Ovary (tissue), 9 donors: ENCODE data around the gene NHS. TPM values are rescaled to one million over a fixed set of nuclear protein-coding genes. Genes with fewer than 3 reads are reported as not detected.

ENCODE experiments used
- DNase-seq, 5 donors: peaks; one replicate each; pipeline ENCODE4 v3.0.0-alpha.2; 2019 to 2020
- H3K27ac ChIP-seq, 2 donors: fragments of 200-600 bp; one replicate each; pipeline versions ENCODE4 v1.5.1 to v1.8.0; 2019 to 2022
- H3K27me3 ChIP-seq: fragments of 200-600 bp; one replicate; pipeline ENCODE4 v1.8.0; 2022
- H3K36me3 ChIP-seq: fragments of 200-600 bp; sonication (generic); one replicate; pipeline ENCODE4 v1.5.1; 2019
- H3K4me1 ChIP-seq: one replicate; pipeline ENCODE4 v1.8.1; 2013; ENCODE audit warnings: mild to moderate bottlenecking, moderate library complexity; ENCODE audit not compliant: insufficient read depth
- H3K4me3 ChIP-seq: fragments of 200-600 bp; sonication (generic); one replicate; pipeline ENCODE4 v1.5.1; 2017
- H3K9me3 ChIP-seq, 2 donors: fragments of 200-600 bp in 1 of 2; sonication (generic) in 1 of 2; one replicate each; pipeline versions ENCODE4 v1.5.1 to v1.8.1; 2013 to 2019; ENCODE audit warnings: mild to moderate bottlenecking in 1 of 2, moderate library complexity in 1 of 2
- CTCF ChIP-seq, 3 donors: fragments of 450-650 bp in 2 of 3; fragments of 200-600 bp in 1 of 3; IDR thresholded peaks; one replicate each; pipeline versions ENCODE4 v1.5.1 to v1.8.0; 2016 to 2022; ENCODE audit warnings: antibody characterized with exemption in 3 of 3, mild to moderate bottlenecking in 1 of 3
- EP300 ChIP-seq: sonication (generic); formaldehyde crosslinking; IDR thresholded peaks from one replicate; pipeline ENCODE4 v1.6.1; 2017; ENCODE audit warnings: antibody characterized with exemption
- POLR2A ChIP-seq: fragments of 450-650 bp; IDR thresholded peaks from one replicate; pipeline ENCODE4 v1.6.1; 2017; ENCODE audit warnings: antibody characterized with exemption, mild to moderate bottlenecking, moderate library complexity
- WGBS, 3 donors: extraction: QIAGEN DNeasy Blood & Tissue Kit in 1 of 3; methylation state at CpG; one replicate each; pipeline versions ENCODE4 v1.1.5 to v1.1.7; 2013 to 2017; 5-methylcytosine and 5-hydroxymethylcytosine counted together
- intact Hi-C, 4 donors: fragments of 100-400 bp; cut with DNase I; formaldehyde crosslinking; loops; one replicate each; pipeline versions ENCODE4 v1.11.0 to v1.15.1; 2022 to 2023
- polyA plus RNA-seq, 2 donors: library from polyadenylated mRNA; stranded (reverse); fragments of 200-250 nt in 1 of 2; fragments of 350-450 nt in 1 of 2; fragmentation: Illumina TruSeq in 1 of 2; extraction: RNeasy Lipid Tissue Mini Kit (QIAGEN cat#74804) in 1 of 2; gene quantifications; one replicate each; pipeline ENCODE4 v1.2.3, GENCODE V29; 2013 to 2014
- total RNA-seq, 7 donors: library from RNA; depleted of rRNA in 2 of 7; stranded (reverse); fragments of >200 nt in 2 of 7; fragmentation: NEBNext Ultra II Directional in 3 of 7; extraction: Animal tissue kit (Norgen Biotek cat#: 25700) in 3 of 7; gene quantifications; one replicate each; pipeline versions ENCODE4 v1.1.0 to v1.2.4, GENCODE V29; 2016 to 2023
- donor health status: DM: no; HTN: no; CAD: no; lungs with moderate emphysema.
- donor health status: DM: no; HTN: no; CAD: no.
- donor health status: Bipolar disorder and iron deficiency.
- donor health status: DM: yes; HTN: yes; CAD: no.
- donor health status: DM: no; HTN: no; CAD: no.
- donor health status: DM: yes; HTN: yes; CAD: no.

The NHS gene
- total and polyA plus RNA-seq, 9 donors = 2.3 to 9.5 (median 6.7) TPM

DNA sequence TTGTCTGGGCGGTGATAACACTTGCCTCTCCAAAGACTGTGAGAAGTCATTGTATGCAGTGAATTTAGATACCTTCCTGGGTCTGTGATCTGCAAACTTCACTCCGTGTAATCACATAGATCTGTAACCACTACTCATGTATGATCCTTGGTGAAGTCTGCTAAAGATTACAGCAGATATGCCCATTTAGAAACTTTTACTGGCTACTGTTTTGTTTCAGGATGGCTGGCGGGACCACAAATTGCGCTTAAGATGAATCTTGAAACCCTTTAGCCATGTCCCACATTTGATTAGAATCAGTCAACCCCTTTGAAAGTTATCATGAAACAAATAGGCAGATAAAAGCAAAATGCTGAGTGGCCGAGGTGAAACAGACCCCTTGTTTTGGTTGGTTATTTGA is 235.8 kb downstream of the NHS start:
- intact Hi-C loops = no loop called here
- no peaks in the 10 kb centered on the region for H3K27me3 ChIP-seq
- no peak overlapping the region for H3K27ac ChIP-seq
- H3K4me1 ChIP-seq = no peaks in the 10 kb centered on the region
- H3K4me3 ChIP-seq = no peak overlapping the region
- TF ChIP-seq CTCF (IDR thresholded peaks at IDR 0.05) = no peak
- no peak for TF ChIP-seq POLR2A
- no peak for TF ChIP-seq EP300
- H3K9me3 ChIP-seq = no peaks in the 10 kb centered on the region
- H3K36me3 ChIP-seq = no peaks in the 10 kb centered on the region
- 77 to 84% (median 79%) methylated on average over 5 of the region's 5 CpGs for WGBS, 3 donors
- DNase-seq = no peak

GRCh38 chrX:17613979-17614588 is 239.1 kb downstream of the NHS start:
- intact Hi-C loops = no loop called here
- no peaks in the 10 kb centered on the region for H3K4me1 ChIP-seq
- WGBS, 3 donors = 55 to 61% (median 56%) methylated on average over 5 of the region's 5 CpGs
- TF ChIP-seq CTCF (IDR thresholded peaks at IDR 0.05) (no peak), EP300 (no peak), POLR2A (no peak)
- no peaks in the 10 kb centered on the region for H3K27me3 ChIP-seq
- no peak for DNase-seq
- H3K9me3 ChIP-seq = no peaks in the 10 kb centered on the region
- H3K36me3 ChIP-seq = no peaks in the 10 kb centered on the region
- H3K27ac ChIP-seq = no peak overlapping the region
- H3K4me3 ChIP-seq = no peak overlapping the region

GRCh38 chrX:17616936-17617335 is 241.9 kb downstream of the NHS start:
- intact Hi-C loops = no loop called here
- H3K4me3 ChIP-seq = no peak overlapping the region
- no peaks in the 10 kb centered on the region for H3K27me3 ChIP-seq
- H3K4me1 ChIP-seq = no peaks in the 10 kb centered on the region
- WGBS, 3 donors = 72 to 80% (median 73%) methylated on average over 9 of the region's 9 CpGs
- TF ChIP-seq POLR2A (no peak), CTCF (IDR thresholded peaks at IDR 0.05) (no peak)
- no peaks in the 10 kb centered on the region for H3K36me3 ChIP-seq
- no peak for DNase-seq
- H3K9me3 ChIP-seq = no peaks in the 10 kb centered on the region
- no peak overlapping the region for H3K27ac ChIP-seq

GRCh38 chrX:17617806-17618205 is 242.8 kb downstream of the NHS start:
- H3K4me1 ChIP-seq = no peaks in the 10 kb centered on the region
- intact Hi-C loops = no loop called here
- TF ChIP-seq POLR2A (no peak), CTCF (IDR thresholded peaks at IDR 0.05) (no peak), EP300 (no peak)
- H3K9me3 ChIP-seq = no peaks in the 10 kb centered on the region
- 74 to 86% (median 78%) methylated on average over 3 of the region's 3 CpGs for WGBS, 3 donors
- no peak overlapping the region for H3K4me3 ChIP-seq
- H3K36me3 ChIP-seq = no peaks in the 10 kb centered on the region
- H3K27ac ChIP-seq = no peak overlapping the region
- no peaks in the 10 kb centered on the region for H3K27me3 ChIP-seq
- no peak for DNase-seq
